Measurements from ENCODE around the gene CTBP2. TPM values are rescaled to one million over a fixed set of nuclear protein-coding genes. Genes with fewer than 3 reads are reported as not detected.
A peak's percentile ranks its signal among the peaks of the same experiment; 100 is the strongest.

Gene CTBP2
- total and polyA plus RNA-seq, 4 donors, result 19.2 to 80.6 (median 63.2) TPM

DNA sequence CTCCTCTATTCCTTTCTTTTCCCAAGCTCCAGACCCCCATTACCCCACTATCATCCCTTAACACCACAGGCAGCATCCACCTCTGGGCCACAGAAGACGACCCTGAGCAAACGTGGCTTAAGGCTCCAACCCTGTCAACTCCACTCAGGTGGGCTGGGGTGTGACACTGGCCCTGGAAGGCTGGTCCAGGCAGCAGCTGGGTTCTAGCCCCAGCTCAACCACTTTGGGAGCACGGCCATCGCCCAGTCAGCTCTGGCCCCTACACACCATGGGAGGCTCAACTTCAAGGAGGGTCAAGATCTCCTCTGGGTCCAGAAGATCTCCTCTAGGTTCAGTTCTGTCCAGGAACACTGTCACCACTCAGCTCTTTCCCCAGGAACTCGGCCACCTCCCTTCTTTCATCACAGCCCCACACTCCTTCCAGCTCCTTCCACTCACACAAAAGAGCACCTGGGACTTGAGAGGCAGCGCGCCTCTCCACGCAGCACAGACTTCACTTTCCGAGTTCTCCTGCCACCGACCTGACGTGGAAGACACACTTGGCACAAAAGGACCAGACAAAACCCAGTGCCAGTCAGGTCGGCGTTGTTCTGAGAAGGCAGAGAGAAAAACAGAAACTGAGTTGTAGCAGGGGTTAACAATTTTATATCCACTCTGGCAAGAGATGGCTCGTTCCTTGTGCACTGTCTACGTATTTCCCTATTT is 84.1 kb downstream of the CTBP2 start:
- TF ChIP-seq, protein P1, sequence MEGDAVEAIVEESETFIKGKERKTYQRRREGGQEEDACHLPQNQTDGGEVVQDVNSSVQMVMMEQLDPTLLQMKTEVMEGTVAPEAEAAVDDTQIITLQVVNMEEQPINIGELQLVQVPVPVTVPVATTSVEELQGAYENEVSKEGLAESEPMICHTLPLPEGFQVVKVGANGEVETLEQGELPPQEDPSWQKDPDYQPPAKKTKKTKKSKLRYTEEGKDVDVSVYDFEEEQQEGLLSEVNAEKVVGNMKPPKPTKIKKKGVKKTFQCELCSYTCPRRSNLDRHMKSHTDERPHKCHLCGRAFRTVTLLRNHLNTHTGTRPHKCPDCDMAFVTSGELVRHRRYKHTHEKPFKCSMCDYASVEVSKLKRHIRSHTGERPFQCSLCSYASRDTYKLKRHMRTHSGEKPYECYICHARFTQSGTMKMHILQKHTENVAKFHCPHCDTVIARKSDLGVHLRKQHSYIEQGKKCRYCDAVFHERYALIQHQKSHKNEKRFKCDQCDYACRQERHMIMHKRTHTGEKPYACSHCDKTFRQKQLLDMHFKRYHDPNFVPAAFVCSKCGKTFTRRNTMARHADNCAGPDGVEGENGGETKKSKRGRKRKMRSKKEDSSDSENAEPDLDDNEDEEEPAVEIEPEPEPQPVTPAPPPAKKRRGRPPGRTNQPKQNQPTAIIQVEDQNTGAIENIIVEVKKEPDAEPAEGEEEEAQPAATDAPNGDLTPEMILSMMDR (IDR thresholded peaks at IDR 0.05; ENCODE audit: control extremely low read depth, extremely low read depth), result no peak
- Histone ChIP-seq H3K4me3 (no peak overlapping the region), H3K27ac (ENCODE audit: low read depth in 1 of 2, low read length in 1 of 2) (peak overlapping the region; percentile 36 to 60), H3K27me3 (ENCODE audit: control insufficient read depth in 3 of 3, insufficient read depth in 3 of 3, low read length in 2 of 3) (no peaks in the 10 kb centered on the region), H3K9ac (ENCODE audit: insufficient read depth in 1 of 2, low read length in 2 of 2) (no peak overlapping the region), H3K4me1 (ENCODE audit: control insufficient read depth in 5 of 5, insufficient read depth in 5 of 5, low read length in 5 of 5) (peaks cover 0 to 12% (median 0%) of the 10 kb centered on the region in 5 donors), H3K9me3 (ENCODE audit: control insufficient read depth in 4 of 4, insufficient read depth in 3 of 4, low read length in 3 of 4) (no peaks in the 10 kb centered on the region), H3K36me3 (ENCODE audit: control insufficient read depth in 4 of 4, insufficient read depth in 4 of 4, low read length in 4 of 4) (peaks cover 0 to 16% (median 12%) of the 10 kb centered on the region in 4 donors)
- ATAC-seq (ENCODE audit: insufficient read depth, low FRiP score), result no peak
- 76 to 86% methylated on average over 15 of the region's 15 CpGs for WGBS, 2 donors
- DNase-seq, result no peak

DNA sequence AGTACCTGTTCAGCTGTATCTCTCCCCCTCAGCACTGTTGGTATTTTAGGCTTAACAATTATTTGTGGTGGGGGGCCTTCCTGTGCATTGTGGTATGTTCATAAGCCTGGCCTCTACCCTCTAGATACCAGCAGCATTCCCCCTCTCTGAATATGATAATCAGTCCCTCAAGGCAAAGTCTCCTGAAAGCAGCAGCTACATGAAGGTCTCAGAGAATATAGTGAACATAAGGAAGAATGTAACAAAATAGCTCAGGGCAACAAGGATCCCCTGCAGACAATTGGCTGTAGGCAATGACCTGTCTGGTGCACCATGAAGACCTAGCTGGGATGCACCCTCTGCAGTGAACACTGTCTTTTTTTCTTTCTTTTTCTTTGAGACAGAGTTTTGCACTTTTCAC is 86.4 kb downstream of the CTBP2 start:
- Histone ChIP-seq H3K4me1 (ENCODE audit: control insufficient read depth in 5 of 5, insufficient read depth in 5 of 5, low read length in 5 of 5) (peaks cover 0 to 12% (median 0%) of the 10 kb centered on the region in 5 donors), H3K4me3 (no peak overlapping the region), H3K27ac (ENCODE audit: low read depth in 1 of 2, low read length in 1 of 2) (no peak overlapping the region), H3K9ac (ENCODE audit: insufficient read depth in 1 of 2, low read length in 2 of 2) (no peak overlapping the region), H3K36me3 (ENCODE audit: control insufficient read depth in 4 of 4, insufficient read depth in 4 of 4, low read length in 4 of 4) (peaks cover 0 to 16% (median 12%) of the 10 kb centered on the region in 4 donors), H3K9me3 (ENCODE audit: control insufficient read depth in 4 of 4, insufficient read depth in 3 of 4, low read length in 3 of 4) (no peaks in the 10 kb centered on the region), H3K27me3 (ENCODE audit: control insufficient read depth in 3 of 3, insufficient read depth in 3 of 3, low read length in 2 of 3) (no peaks in the 10 kb centered on the region)
- ATAC-seq (ENCODE audit: insufficient read depth, low FRiP score) (no peak), DNase-seq (no peak)
- TF ChIP-seq, protein P1 (IDR thresholded peaks at IDR 0.05; ENCODE audit: control extremely low read depth, extremely low read depth), result no peak

DNA sequence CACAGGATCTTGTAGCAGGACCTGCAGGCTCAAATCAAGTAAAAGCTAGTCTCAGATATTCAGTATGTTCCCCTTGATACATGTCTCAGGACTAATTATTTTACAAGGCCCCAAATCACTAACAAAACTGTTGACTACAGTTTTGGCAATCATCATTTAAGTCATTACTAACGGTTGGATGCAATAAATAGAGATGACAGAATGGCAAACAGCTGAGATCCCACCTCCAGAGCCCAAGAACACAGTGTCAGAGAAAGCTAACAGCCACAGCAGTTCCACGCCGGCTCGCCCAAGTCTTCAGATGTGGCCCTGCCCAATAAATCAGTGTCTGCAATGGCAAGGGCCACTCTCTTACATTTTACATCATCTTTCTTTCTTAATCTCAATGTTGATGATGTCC is 87.6 kb downstream of the CTBP2 start:
- WGBS, 2 donors, result 91 to 93% methylated on average over 4 of the region's 4 CpGs
- Histone ChIP-seq H3K4me3 (no peak overlapping the region), H3K4me1 (ENCODE audit: control insufficient read depth in 5 of 5, insufficient read depth in 5 of 5, low read length in 5 of 5) (peaks cover 0 to 17% (median 0%) of the 10 kb centered on the region in 5 donors), H3K27me3 (ENCODE audit: control insufficient read depth in 3 of 3, insufficient read depth in 3 of 3, low read length in 2 of 3) (no peaks in the 10 kb centered on the region), H3K9me3 (ENCODE audit: control insufficient read depth in 4 of 4, insufficient read depth in 3 of 4, low read length in 3 of 4) (no peaks in the 10 kb centered on the region), H3K36me3 (ENCODE audit: control insufficient read depth in 4 of 4, insufficient read depth in 4 of 4, low read length in 4 of 4) (peaks cover 0 to 18% (median 12%) of the 10 kb centered on the region in 4 donors), H3K27ac (ENCODE audit: low read depth in 1 of 2, low read length in 1 of 2) (no peak overlapping the region), H3K9ac (ENCODE audit: insufficient read depth in 1 of 2, low read length in 2 of 2) (no peak overlapping the region)
- DNase-seq, result no peak
- TF ChIP-seq, protein P1 (IDR thresholded peaks at IDR 0.05; ENCODE audit: control extremely low read depth, extremely low read depth), result no peak
- no peak for ATAC-seq (ENCODE audit: insufficient read depth, low FRiP score)
